LNCAP (cell line): ENCODE data around the gene SLC43A3.

ENCODE experiments used
- TF ChIP-seq, protein P1 (sequence below): fragments of 450-650 bp; IDR thresholded peaks from 2 replicates; pipeline ENCODE4 v1.5.1; 2017; ENCODE audit warnings: mild to moderate bottlenecking

Gene SLC43A3

DNA sequence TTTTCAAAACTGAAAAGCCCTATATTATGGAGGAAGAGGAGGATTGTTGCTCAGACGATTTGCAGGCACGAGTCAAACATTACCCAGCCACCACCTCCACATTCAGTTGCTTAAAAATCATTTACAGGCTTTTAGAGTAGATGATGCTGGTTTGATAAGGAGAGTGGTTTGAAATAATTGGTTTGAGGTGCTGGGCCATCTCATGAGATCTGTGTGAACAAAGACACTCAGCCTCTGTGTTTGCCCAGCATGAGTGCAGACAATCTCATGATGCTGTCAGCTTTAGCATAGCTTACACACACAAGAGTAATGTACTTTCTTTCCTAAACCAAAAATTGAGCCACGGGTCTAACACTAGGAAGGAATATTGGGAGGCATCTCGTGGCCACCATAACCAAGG is 4.3 kb downstream of the SLC43A3 start:
- TF ChIP-seq, protein P1, sequence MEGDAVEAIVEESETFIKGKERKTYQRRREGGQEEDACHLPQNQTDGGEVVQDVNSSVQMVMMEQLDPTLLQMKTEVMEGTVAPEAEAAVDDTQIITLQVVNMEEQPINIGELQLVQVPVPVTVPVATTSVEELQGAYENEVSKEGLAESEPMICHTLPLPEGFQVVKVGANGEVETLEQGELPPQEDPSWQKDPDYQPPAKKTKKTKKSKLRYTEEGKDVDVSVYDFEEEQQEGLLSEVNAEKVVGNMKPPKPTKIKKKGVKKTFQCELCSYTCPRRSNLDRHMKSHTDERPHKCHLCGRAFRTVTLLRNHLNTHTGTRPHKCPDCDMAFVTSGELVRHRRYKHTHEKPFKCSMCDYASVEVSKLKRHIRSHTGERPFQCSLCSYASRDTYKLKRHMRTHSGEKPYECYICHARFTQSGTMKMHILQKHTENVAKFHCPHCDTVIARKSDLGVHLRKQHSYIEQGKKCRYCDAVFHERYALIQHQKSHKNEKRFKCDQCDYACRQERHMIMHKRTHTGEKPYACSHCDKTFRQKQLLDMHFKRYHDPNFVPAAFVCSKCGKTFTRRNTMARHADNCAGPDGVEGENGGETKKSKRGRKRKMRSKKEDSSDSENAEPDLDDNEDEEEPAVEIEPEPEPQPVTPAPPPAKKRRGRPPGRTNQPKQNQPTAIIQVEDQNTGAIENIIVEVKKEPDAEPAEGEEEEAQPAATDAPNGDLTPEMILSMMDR = no peak

DNA sequence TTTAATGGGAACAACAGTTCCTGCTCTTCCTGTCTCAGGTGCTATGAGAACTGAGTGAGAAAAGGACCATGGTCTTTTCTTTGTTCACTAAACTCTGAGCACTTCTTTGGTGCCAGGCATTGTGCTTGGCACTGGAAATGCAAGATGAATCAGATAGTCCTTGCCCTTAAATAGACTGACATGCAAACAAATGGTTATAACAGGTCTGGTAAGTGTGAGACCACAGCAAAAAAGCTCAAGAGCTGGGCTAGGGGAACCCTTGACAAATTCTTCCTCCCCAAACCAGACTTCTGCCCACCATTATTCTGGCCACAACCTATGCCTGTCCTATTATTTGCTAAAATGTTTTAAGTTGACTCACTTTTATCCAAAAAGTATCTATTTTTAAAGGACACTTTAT is 5.1 kb downstream of the SLC43A3 start:
- TF ChIP-seq, protein P1 = no peak

DNA sequence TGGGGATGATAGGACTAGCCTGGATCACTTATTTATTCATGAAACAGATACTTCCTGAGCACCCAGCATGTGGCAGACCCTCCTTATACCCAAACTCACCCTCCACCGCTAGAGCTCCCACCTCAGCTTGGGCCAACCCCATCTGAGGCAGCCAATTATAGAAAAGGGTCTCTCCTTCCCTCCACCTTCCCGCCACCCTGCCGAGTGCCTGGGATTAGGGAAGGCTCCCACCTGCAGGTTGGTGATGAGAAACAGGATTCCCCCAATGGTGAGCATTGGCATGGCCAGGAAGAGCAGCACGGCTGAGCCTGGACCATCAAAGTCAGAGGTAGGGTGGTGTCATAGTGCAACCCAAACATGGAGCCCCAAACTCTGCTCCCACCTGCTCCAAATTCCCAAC is 5.9 kb downstream of the SLC43A3 start:
- TF ChIP-seq, protein P1 = no peak

DNA sequence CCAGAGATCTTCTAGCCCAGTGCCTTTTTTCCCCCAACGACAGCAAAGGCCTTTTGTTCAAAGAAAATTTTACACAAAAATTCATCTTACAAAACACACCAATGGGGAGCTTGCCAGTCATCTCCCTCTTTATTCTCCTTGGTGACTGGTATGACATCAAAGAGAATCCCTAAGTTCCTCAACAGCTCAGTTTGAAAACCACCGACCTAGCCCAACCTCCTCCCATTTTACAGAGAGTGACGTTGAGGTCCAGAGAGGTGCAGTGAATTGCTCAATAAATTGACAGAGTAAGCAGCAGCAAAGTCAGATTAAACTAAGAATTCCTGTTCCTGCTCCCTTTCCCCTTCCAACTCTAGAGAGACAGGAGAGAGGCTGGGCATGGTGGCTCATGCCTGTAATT is 7.8 kb downstream of the SLC43A3 start:
- TF ChIP-seq, protein P1 = no peak

DNA sequence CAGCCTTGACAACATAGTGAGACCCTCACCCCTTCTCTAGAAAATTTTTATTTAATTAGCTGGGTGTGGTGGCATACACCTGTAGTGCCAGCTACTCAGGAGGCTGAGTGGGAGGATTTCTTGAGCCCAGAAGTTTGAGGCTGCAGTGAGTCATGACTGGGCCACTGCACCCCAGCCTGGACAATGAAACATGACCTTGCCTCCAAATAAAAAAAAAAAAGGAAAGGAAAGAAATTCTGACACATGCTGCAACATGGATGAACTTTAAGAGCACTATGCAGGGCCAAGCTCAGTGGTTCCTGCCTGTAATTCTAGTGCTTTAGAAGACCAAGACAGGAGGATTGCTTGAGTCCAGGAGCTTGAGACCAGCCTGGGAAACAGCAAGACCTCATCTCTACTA is 8.8 kb downstream of the SLC43A3 start:
- TF ChIP-seq, protein P1 = no peak

DNA sequence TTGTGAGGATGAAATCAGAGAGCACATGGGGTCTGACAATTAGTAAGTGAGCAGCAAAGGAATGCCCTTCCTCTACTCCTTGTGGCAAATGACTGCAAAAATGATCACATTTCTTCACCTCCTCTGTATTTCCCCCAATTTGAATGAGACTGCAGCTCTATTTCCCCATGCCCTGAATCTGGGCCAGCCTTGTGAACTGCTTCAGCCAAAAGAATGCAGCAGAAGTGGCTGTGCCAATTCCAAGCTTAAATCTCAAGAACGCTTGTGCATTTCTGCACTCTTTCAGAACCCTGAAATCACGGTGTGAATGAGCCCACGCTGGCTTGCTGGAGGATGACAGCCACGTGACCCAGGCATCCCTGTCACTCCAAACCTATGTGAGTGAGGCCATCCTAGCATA is 9.9 kb downstream of the SLC43A3 start:
- TF ChIP-seq, protein P1 = no peak

DNA sequence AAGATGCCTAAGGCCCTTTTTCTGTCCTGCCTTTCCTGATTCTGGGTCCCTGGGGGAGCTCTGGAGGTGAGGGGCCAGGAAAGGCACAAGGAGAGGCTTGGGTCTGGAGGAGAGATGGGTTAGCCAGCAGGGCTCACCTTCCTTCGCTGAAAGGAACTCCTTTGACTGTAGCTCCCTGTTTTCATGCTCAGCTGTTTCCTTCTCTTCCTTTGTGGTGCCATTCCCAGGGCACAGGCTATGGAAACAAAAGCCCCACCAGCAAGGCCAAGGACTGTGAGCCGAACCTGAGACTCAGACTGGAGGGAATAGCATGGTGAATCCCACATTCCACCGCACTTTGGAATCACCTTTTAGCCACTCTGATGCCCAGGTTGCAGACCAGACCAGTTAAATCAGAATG is 10.5 kb downstream of the SLC43A3 start:
- TF ChIP-seq, protein P1 = no peak

DNA sequence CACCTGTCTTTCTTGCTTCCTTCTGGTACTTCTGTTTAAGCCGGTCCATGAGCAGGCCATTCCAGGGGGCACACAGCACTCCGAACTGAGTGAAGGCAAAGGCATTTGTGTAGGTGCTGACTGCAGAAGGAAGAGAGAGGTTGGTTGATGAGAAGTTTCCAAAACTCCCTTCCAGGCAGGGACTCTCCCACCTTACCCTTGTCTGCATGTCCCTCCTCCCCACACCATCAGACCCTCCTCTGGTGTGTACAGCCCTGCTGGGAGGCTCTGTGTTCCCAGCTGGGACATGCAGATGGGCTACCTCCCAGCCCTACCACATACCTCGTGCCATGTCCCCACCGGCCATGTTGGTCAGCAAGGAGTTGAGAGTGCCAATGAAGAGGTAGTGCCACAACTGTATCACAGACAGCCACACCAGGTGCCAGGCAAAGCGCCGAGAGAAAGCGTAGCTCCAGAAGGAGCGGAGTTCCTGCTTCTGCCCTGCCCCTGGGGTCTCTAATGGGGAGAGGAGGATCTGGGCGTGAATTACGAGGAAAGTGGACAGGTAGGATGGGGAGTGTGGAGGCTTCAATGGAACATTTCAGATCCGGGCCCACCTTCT is 12.2 kb downstream of the SLC43A3 start:
- TF ChIP-seq, protein P1 = no peak
